AG04449 (cell line): ENCODE results near the gene IGFBP2.

Experiments used
- CTCF ChIA-PET: fragments of 350-600 bp; formaldehyde crosslinking; extraction: SDS; loops from one replicate; lab custom pipeline; 2021; ENCODE audit warnings: antibody characterized with exemption; lab: Yijun Ruan, JAX
- POLR2A ChIA-PET: fragments of 400-600, 350-600 bp; formaldehyde crosslinking; extraction: SDS; loops from one replicate; lab custom pipeline; 2020; ENCODE audit warnings: antibody characterized with exemption, inconsistent platforms; lab: Yijun Ruan, JAX
- DNase-seq: peaks from one replicate; pipeline ENCODE4 v3.0.0-alpha.2; 2010; ENCODE audit warnings: low read depth, low spot score
- H3K4me3 ChIP-seq: 2 replicates; pipeline ENCODE4 v1.5.1; 2011; ENCODE audit warnings: low read depth, mild to moderate bottlenecking, control low read depth, low read length
- TF ChIP-seq, protein P1 (sequence below): IDR thresholded peaks from one replicate; pipeline ENCODE4 v1.5.1; 2011; ENCODE audit warnings: mild to moderate bottlenecking, moderate library complexity, low read length, control low read depth, inconsistent platforms; ENCODE audit not compliant: insufficient read depth; ENCODE audit errors: missing control alignments

The IGFBP2 gene

DNA sequence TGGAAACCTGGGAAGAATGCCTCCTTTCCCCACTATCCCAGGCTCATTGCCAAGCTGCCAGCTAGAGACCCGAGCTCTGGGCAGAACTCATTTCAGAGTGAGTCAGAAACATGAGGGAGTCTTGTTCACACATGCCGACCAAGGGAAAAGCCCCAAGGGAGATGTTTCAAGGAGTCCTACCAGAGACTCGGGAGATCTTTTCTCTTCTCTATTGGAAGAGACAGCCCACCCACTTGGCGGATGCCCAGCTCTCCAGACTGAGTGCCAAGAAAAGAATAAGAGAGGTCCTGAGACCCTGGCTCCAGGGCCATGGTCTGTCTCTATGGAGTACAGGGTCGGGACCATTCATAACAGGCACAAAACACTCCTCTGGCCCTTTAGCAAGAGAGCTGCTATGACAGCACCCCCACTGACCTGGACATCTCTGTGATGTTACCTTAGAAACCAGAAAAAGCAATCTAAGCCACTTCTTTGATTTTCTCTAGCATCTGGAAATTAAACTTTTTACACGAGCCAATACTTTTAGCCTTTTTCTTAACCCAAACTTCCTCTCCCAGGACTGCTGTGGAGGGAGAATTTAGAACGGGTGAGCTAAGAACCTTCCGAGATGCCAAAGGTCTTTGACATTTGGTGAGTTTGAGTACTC is 80.6 kb downstream of the IGFBP2 start:
- POLR2A ChIA-PET = no interaction called here
- CTCF ChIA-PET = interaction anchor here (0.7 to 1.1 kb wide), 3 partner anchors 11 to 17 kb away, joined by 3 to 4 read pairs (median 3); no protein-coding TSS in a partner anchor
- H3K4me3 ChIP-seq = no peak overlapping the region
- TF ChIP-seq, protein P1, sequence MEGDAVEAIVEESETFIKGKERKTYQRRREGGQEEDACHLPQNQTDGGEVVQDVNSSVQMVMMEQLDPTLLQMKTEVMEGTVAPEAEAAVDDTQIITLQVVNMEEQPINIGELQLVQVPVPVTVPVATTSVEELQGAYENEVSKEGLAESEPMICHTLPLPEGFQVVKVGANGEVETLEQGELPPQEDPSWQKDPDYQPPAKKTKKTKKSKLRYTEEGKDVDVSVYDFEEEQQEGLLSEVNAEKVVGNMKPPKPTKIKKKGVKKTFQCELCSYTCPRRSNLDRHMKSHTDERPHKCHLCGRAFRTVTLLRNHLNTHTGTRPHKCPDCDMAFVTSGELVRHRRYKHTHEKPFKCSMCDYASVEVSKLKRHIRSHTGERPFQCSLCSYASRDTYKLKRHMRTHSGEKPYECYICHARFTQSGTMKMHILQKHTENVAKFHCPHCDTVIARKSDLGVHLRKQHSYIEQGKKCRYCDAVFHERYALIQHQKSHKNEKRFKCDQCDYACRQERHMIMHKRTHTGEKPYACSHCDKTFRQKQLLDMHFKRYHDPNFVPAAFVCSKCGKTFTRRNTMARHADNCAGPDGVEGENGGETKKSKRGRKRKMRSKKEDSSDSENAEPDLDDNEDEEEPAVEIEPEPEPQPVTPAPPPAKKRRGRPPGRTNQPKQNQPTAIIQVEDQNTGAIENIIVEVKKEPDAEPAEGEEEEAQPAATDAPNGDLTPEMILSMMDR = no peak
- DNase-seq = peak; percentile 89
